ENCODE results near the gene PRR11. TPM values are rescaled to one million over a fixed set of nuclear protein-coding genes. Genes with fewer than 3 reads are reported as not detected.

The PRR11 gene
- total and polyA plus RNA-seq, 2 of the 8 experiments (the other 6 are each of a cell fraction or from before 2014, with no cell fraction given), result 32.7 to 83.0 TPM

- TF ChIP-seq POU5F1 (IDR thresholded peaks at IDR 0.05; ENCODE audit: low read depth, low read length), result no peak
Observed at GRCh38 chr17:59129814-59130213, 25.7 kb upstream of the PRR11 start (continued).

All from H1 (cell line).